GM19023 (cell line): ENCODE data around the gene MPP1.

Experiments
- ATAC-seq: cut with Tn5 transposase; IDR thresholded peaks from one replicate; pipeline ENCODE4 v1.9.1; 2021; ENCODE audit warnings: mild to moderate bottlenecking, moderate library complexity; ENCODE audit not compliant: unreplicated experiment

MPP1 gene

GRCh38 chrX:154733066-154733425, 72.2 kb downstream of the MPP1 start:
- no peak for ATAC-seq

DNA sequence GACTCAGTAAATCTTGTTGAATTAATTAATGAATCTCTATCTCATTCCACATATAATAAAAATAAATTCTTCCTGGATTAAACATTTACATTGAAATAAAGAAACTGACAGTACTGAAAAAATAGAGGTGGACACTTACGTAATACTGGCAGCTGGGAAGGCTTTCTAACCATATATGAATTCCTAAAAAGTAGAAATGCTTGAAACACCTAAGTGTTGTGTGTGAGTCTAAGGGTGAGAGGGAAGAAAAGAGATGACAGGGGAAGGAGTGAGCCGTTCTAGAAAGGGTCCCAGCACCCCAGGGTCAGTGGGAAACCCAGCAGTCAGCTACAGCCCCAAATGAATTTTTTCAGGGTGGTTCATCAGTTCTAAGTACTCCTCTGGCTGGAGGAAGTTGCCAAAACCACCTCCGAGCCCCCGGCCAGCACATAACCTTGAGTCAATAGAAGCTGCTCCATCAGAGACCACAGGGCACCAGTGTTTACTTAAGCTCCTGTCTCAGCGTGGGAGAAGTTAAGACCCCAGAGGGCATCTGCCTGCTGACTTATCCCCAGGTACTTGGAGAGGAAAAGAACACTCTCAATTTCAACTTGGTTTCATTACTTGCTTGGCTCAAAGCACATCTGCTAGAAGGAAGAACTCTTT, 72.7 kb downstream of the MPP1 start:
- ATAC-seq: no peak

DNA sequence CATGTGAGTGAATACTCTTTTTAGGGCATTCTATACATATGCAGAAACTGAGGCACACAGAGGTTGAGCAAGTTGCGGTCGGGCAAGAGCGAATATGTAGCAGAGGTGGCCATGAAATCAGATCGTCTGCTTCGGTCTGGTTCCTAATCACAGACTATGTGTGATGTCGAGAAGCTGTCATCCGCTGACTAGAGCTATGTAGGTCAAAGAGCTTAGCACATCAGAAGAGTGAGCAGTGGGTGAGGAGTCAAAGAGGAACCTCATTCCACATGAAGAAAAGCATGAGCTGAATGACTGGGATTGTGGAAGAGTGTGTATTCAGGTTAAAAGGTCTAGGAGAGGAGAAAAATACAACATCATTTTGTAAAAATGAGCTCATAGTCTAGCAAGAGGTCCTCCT, 73.4 kb downstream of the MPP1 start:
- ATAC-seq: no peak

DNA sequence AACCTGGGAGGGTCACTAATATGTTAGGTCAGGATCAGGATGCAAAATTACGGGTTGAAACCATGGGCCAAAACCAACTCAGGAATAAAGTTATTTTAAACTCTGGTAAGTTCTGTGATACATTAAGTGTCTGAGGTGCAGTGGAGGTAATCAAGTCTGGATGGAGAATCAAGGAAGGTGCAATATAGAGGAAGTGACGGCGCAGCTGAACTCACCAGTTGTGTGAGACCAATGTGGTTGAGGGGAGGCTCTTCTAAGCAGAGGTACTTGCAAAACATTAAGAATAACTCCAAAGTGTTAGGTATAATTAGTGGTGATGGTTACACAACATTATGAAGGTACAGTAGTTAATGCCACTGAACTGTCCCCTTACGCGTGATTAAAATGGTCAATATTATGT, 74.1 kb downstream of the MPP1 start:
- ATAC-seq: no peak

GRCh38 chrX:154730253-154730891, 74.9 kb downstream of the MPP1 start:
- ATAC-seq: no peak

DNA sequence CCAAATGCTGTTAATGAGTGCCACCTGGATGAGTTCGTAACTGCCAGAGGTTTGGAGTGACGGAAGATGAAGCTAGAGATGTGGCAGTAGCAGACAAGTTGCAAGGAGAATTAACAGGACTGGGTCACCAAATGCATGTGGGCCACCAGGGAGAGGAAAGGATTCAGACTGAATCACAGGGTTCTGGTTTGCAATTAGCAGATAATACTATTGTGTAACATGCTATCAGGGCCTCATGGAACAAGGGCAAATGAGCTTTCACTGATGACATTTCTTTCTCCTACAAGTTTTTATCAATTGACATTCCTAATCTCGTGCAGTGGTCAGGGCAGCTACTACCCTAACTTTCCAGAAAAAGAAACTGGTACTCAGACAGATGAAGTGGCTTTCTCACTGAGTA, 75.8 kb downstream of the MPP1 start:
- no peak for ATAC-seq
